ENCODE data around the gene VPS25. TPM values are rescaled to one million over a fixed set of nuclear protein-coding genes. Genes with fewer than 3 reads are reported as not detected.

VPS25 gene
- total RNA-seq, 4 donors from 2014 or later: 36.8 to 70.7 (median 51.7) TPM

- intact Hi-C loops (cut with DNase I; ENCODE audit: low total_unique reads): no loop called here
Measured at GRCh38 chr17:42798383-42799380, 25.4 kb downstream of the VPS25 start, which contains the start of the genes CNTD1 and COA3. TSS of gene CNTD1 (plus strand) at chr17:42798861. CDS start at chr17:42799068, 207 bp downstream. TSS of gene COA3 (minus strand) at chr17:42798704. CDS start at chr17:42798681, 23 bp downstream.

DNA sequence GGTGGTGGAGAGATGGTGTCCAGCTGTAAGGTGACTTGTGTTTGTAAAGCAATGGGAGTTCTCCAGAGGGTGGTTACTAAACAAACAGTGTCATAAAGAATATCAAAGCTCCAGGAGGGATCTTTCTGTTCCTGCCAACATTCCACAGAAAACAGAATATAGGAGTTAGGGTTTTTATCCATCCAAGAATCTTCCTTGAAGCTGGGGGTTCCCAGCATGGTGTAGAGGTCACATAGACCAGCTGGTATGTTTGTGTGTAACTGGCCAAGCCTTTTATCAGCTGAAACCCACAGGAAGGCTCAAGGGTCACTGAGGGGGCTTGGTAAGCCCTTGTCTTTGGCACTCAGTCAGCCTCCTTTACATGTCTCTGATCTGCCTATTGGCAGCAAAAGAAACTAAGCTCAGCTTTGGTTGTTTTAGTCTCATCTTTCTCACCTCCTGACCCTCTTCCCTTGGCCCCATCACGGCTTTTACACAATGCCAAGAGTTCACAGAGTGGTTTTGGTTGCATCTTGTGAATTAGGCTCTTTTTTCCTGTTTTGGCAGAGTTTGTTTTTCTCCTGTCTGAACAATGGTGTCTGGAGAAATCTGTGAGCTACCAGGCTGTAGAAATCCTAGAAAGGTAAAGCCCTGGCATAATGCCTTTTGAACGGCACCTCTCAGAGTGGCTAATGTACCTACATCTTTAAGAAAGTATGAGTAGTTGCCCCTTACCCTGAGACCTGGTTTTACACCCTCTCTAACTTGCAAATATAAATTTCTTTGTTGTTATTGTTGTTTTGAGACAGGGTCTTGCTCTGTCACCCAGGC, 30.0 kb downstream of the VPS25 start:
- Histone ChIP-seq H3K9me3 (no peaks in the 10 kb centered on the region), H3K36me3 (no peaks in the 10 kb centered on the region), H3K27me3 (no peaks in the 10 kb centered on the region), H3K4me1 (no peaks in the 10 kb centered on the region), H3K27ac (no peak overlapping the region), H3K4me3 (no peak overlapping the region)
- DNase-seq: no peak
- no peak for TF ChIP-seq CTCF (IDR thresholded peaks at IDR 0.05)
- no peak for TF ChIP-seq POLR2A (IDR thresholded peaks at IDR 0.05)
- intact Hi-C loops (cut with DNase I; ENCODE audit: low total_unique reads): no loop called here

More at GRCh38 chr17:42798383-42799380, 25.4 kb downstream of the VPS25 start, which contains the start of the genes CNTD1 and COA3:
- Histone ChIP-seq H3K36me3 (no peaks in the 10 kb centered on the region), H3K9me3 (no peaks in the 10 kb centered on the region), H3K27me3 (no peaks in the 10 kb centered on the region), H3K4me3 (peak within 1 kb of the TSS; percentile 76 to 86), H3K4me1 (peaks cover 0 to 4% of the 10 kb centered on the region in 2 donors), H3K27ac (peak within 1 kb of the TSS; percentile 75 to 81)
- DNase-seq: peak; percentile 79 to 84
- TF ChIP-seq POLR2A (IDR thresholded peaks at IDR 0.05) (peak in 1 of 2 donors; percentile 38), CTCF (IDR thresholded peaks at IDR 0.05) (peak in 1 of 4 experiments; percentile 7)

DNA sequence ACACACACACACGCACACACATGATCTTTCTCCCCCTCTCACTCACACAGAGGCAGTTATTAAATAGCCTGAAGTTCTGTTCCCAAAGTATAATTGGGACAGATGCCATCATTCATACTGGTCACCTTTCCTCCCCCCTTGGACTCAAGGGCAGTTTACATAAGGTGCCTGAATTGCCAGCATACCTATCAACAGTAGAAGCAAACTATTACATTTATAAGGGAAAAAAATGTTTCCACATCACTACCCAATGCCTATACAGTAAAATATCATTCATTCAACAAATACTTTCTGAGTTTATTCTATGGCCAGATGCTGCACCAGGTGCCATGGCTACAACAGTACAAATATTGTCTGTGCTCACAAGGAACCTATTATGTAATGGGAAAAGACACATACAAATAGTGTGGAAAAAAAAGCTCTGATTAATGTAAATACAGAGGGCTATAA, 31.7 kb downstream of the VPS25 start:
- H3K27ac ChIP-seq: no peak overlapping the region
- TF ChIP-seq CTCF (IDR thresholded peaks at IDR 0.05): no peak
- TF ChIP-seq POLR2A (IDR thresholded peaks at IDR 0.05): no peak
- H3K4me3 ChIP-seq: no peak overlapping the region
- H3K9me3 ChIP-seq: no peaks in the 10 kb centered on the region
- no peaks in the 10 kb centered on the region for H3K4me1 ChIP-seq
- H3K27me3 ChIP-seq: no peaks in the 10 kb centered on the region
- intact Hi-C loops (cut with DNase I; ENCODE audit: low total_unique reads): no loop called here
- H3K36me3 ChIP-seq: no peaks in the 10 kb centered on the region
- DNase-seq: no peak

- Histone ChIP-seq H3K27ac (no peak overlapping the region), H3K27me3 (no peaks in the 10 kb centered on the region), H3K4me1 (no peaks in the 10 kb centered on the region), H3K4me3 (no peak overlapping the region), H3K9me3 (no peaks in the 10 kb centered on the region), H3K36me3 (no peaks in the 10 kb centered on the region)
- no peak for DNase-seq
- intact Hi-C loops (cut with DNase I; ENCODE audit: low total_unique reads): no loop called here
- TF ChIP-seq CTCF (IDR thresholded peaks at IDR 0.05) (no peak), POLR2A (IDR thresholded peaks at IDR 0.05) (no peak)
Measured at GRCh38 chr17:42806249-42806648, 33.0 kb downstream of the VPS25 start.
